Muscle layer of colon (tissue), 2 donors: Measurements from ENCODE around the gene DHX30.

Experiments used
- H3K27ac ChIP-seq: one replicate; pipeline ENCODE4 v1.7.0; 2013; ENCODE audit warnings: low read depth, mild to moderate bottlenecking, low read length, moderate library complexity
- H3K27me3 ChIP-seq, 2 donors: one replicate each; pipeline ENCODE4 v1.7.0; 2013; ENCODE audit warnings: low read length in 2 of 2, mild to moderate bottlenecking in 2 of 2; ENCODE audit not compliant: insufficient read depth in 2 of 2, control insufficient read depth in 1 of 2
- H3K36me3 ChIP-seq: one replicate; pipeline ENCODE4 v1.7.0; 2013; ENCODE audit warnings: mild to moderate bottlenecking, low read length; ENCODE audit not compliant: insufficient read depth
- H3K4me1 ChIP-seq: one replicate; pipeline ENCODE4 v1.7.0; 2013; ENCODE audit warnings: mild to moderate bottlenecking, low read length; ENCODE audit not compliant: insufficient read depth
- H3K4me3 ChIP-seq, 2 donors: one replicate each; pipeline ENCODE4 v1.7.0; 2013; ENCODE audit warnings: low read length in 2 of 2, low read depth in 1 of 2, mild to moderate bottlenecking in 1 of 2, moderate library complexity in 1 of 2
- H3K9ac ChIP-seq: one replicate; pipeline ENCODE4 v1.7.0; 2013; ENCODE audit warnings: low read length
- H3K9me3 ChIP-seq: one replicate; pipeline ENCODE4 v1.7.0; 2013; ENCODE audit warnings: mild to moderate bottlenecking, low read length
- donor health status: abdominal sarcoma.
- donor health status: Adenocarcinoma of cecum.

The DHX30 gene

GRCh38 chr3:47891613-47892005, 88.7 kb downstream of the DHX30 start:
- Histone ChIP-seq H3K27me3 (no peaks in the 10 kb centered on the region), H3K9me3 (no peaks in the 10 kb centered on the region), H3K9ac (no peak overlapping the region), H3K27ac (no peak overlapping the region), H3K36me3 (peaks cover 16% of the 10 kb centered on the region), H3K4me1 (peaks cover 32% of the 10 kb centered on the region), H3K4me3 (no peak overlapping the region)

DNA sequence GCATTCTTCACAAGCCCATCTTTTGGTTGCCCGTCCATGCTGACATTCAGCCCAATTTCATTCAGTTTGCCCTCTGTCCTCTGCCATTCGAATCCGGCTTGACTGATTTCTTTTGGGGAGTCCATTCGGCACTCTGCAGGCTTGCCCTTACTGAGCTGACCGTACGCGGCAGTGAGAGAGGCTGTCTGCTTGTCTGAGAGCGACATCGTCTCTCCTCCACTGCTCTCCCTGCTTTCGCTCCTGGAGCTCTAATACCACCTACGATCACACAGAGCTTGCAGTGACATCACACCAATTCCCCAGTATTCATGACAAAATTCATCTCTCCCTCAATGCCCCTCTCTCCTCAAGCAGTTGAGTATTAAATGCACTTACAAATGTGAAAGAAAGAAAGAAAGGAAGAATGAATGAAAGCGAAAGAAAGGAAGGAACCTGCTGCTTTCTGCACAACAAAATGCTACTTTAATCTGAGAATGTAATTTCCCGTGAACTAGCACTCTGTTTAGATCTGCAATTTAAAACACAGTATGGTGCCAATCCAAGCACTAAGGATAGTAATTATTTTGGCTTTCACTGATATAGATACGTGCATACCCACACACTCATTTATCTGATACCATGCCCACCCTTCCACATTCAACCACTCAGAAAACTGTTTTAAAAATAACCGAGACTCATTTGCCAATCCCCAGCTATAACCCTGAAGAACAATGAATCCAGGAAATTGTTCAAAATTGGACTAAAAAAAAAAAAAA, 89.5 kb downstream of the DHX30 start:
- H3K9me3 ChIP-seq, result no peaks in the 10 kb centered on the region
- no peaks in the 10 kb centered on the region for H3K27me3 ChIP-seq
- no peak overlapping the region for H3K4me3 ChIP-seq
- no peak overlapping the region for H3K9ac ChIP-seq
- no peak overlapping the region for H3K27ac ChIP-seq
- H3K36me3 ChIP-seq, result peaks cover 16% of the 10 kb centered on the region
- H3K4me1 ChIP-seq, result peaks cover 32% of the 10 kb centered on the region

DNA sequence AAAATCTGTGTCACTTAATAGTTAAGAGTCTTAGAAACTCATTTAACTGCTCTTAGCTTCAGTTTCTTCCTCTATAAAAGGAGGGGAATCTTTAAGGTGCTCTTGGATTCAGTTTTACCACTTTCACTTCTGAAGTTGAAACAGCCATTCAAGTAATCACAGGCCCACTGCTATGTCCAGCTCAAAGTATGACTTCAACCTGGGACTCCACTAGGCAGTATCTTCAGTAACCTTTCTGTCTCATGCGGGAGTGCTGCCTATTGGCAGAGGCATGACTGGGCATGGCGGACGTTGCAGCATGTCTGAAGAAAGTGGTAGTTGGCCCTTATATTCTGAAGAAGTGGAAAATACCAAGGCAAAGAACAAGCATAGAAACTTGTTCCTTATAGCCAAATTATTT, 92.3 kb downstream of the DHX30 start:
- H3K9ac ChIP-seq, result no peak overlapping the region
- no peaks in the 10 kb centered on the region for H3K9me3 ChIP-seq
- H3K27ac ChIP-seq, result no peak overlapping the region
- peaks cover 24% of the 10 kb centered on the region for H3K4me1 ChIP-seq
- H3K36me3 ChIP-seq, result peaks cover 30% of the 10 kb centered on the region
- H3K27me3 ChIP-seq, result no peaks in the 10 kb centered on the region
- no peak overlapping the region for H3K4me3 ChIP-seq

DNA sequence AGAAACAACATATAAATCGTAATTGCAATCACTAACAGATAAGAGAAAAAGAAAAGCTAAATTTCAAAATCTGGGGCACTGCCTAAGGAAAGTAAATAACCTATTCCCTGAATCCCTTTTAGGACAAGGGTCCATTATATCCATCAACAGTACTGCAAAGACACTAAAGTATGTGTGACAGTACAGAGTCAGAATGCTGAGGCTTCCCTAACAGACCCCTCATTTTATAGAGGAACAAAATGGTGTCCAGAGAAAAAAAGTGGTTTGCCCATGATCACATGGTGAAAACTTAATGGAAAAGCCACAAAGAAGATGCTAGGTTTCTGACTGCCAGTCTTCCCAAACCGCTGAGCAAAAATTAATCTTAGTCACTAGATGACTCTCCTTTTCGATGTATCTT, 93.8 kb downstream of the DHX30 start:
- Histone ChIP-seq H3K36me3 (peaks cover 29% of the 10 kb centered on the region), H3K9me3 (no peaks in the 10 kb centered on the region), H3K27me3 (no peaks in the 10 kb centered on the region), H3K27ac (no peak overlapping the region), H3K4me1 (peaks cover 14% of the 10 kb centered on the region), H3K9ac (no peak overlapping the region), H3K4me3 (no peak overlapping the region)

DNA sequence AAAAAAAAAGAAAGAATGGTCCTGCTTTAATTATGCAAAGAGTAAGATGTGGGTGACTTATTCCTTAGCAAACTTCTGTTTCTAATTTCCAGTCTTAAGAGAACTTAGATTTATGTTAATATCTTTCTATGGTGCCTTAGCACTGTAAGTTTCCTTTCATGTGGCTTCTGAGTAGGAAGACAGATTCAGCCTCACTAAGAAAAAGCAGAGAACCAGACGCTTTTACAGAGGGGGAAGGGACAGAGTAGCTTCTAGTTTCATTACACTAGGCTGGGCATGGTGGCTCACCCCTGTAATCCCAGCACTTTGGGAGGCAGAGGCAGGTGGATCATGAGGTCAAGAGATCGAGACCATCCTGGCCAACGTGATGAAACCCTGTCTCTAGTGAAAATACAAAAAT, 95.0 kb downstream of the DHX30 start:
- no peak overlapping the region for H3K9ac ChIP-seq
- H3K36me3 ChIP-seq, result peaks cover 26% of the 10 kb centered on the region
- no peaks in the 10 kb centered on the region for H3K9me3 ChIP-seq
- H3K27ac ChIP-seq, result no peak overlapping the region
- no peak overlapping the region for H3K4me3 ChIP-seq
- H3K27me3 ChIP-seq, result no peaks in the 10 kb centered on the region
- H3K4me1 ChIP-seq, result peaks cover 11% of the 10 kb centered on the region

- Histone ChIP-seq H3K4me1 (peaks cover 11% of the 10 kb centered on the region), H3K4me3 (no peak overlapping the region), H3K9me3 (no peaks in the 10 kb centered on the region), H3K9ac (no peak overlapping the region), H3K27ac (no peak overlapping the region), H3K36me3 (peaks cover 28% of the 10 kb centered on the region), H3K27me3 (no peaks in the 10 kb centered on the region)
These were observed 96.7 kb downstream of the DHX30 start for GRCh38 chr3:47899495-47900108.
